Activated CD4-positive, alpha-beta T cell treated with anti-CD3 and anti-CD28 coated beads, Interleukin-2, amount 10 ng/mL, durations not matched to agents 7 days and 5 days (primary cell): Measurements from ENCODE around the gene CRHR2. TPM values are rescaled to one million over a fixed set of nuclear protein-coding genes. Genes with fewer than 3 reads are reported as not detected.

ENCODE experiments used
- CTCF ChIA-PET: fragments of 350-600 bp; sonication (Branson Sonifier 250); formaldehyde crosslinking; loops from one replicate; lab custom pipeline; 2021; ENCODE audit warnings: antibody characterized with exemption; lab: Charles Lee
- POLR2A ChIA-PET: fragments of 350-600 bp; sonication (Branson Sonifier 250); formaldehyde crosslinking; loops from one replicate; lab custom pipeline; 2021; ENCODE audit warnings: antibody characterized with exemption; lab: Charles Lee
- DNase-seq: peaks from one replicate; pipeline ENCODE4 v3.0.0-alpha.2; 2020
- H3K27ac Mint-ChIP-seq: one replicate; pipeline ENCODE4 v1.8.0; 2021; ENCODE audit warnings: mild to moderate bottlenecking, moderate library complexity, mixed read lengths
- H3K27me3 Mint-ChIP-seq: one replicate; pipeline ENCODE4 v1.8.0; 2021; ENCODE audit warnings: mixed read lengths
- H3K36me3 Mint-ChIP-seq: one replicate; pipeline ENCODE4 v1.8.0; 2021; ENCODE audit warnings: low read depth, mixed read lengths
- H3K4me1 Mint-ChIP-seq: one replicate; pipeline ENCODE4 v1.8.0; 2021; ENCODE audit warnings: mixed read lengths
- H3K4me3 Mint-ChIP-seq: one replicate; pipeline ENCODE4 v1.8.0; 2021; ENCODE audit warnings: mild to moderate bottlenecking, moderate library complexity, mixed read lengths
- H3K9me3 Mint-ChIP-seq: one replicate; pipeline ENCODE4 v1.8.0; 2021; ENCODE audit warnings: mixed read lengths
- total RNA-seq, 2 experiments: library from RNA; stranded (reverse); gene quantifications; one replicate each; pipeline ENCODE4 v1.2.3, GENCODE V29; 2021

CRHR2 gene
- total RNA-seq, 2 experiments from 2014 or later = not detected

- no peaks in the 10 kb centered on the region for H3K36me3 Mint-ChIP-seq
- no peak overlapping the region for H3K4me3 Mint-ChIP-seq
- H3K27me3 Mint-ChIP-seq = no peaks in the 10 kb centered on the region
- ChIA-PET CTCF (interaction anchor here (1.2 kb wide), 1 partner anchor 98 kb away, joined by 3 read pairs; no protein-coding TSS in a partner anchor), POLR2A (no interaction called here)
- DNase-seq = no peak
- no peak overlapping the region for H3K27ac Mint-ChIP-seq
- H3K4me1 Mint-ChIP-seq = no peaks in the 10 kb centered on the region
- no peaks in the 10 kb centered on the region for H3K9me3 Mint-ChIP-seq
Observed at GRCh38 chr7:30667172-30667571, 15.1 kb downstream of the CRHR2 start.

GRCh38 chr7:30665449-30665848 lies 16.8 kb downstream of the CRHR2 start:
- H3K4me3 Mint-ChIP-seq = no peak overlapping the region
- H3K4me1 Mint-ChIP-seq = no peaks in the 10 kb centered on the region
- POLR2A ChIA-PET = no interaction called here
- no peaks in the 10 kb centered on the region for H3K27me3 Mint-ChIP-seq
- no peaks in the 10 kb centered on the region for H3K36me3 Mint-ChIP-seq
- DNase-seq = no peak
- H3K27ac Mint-ChIP-seq = no peak overlapping the region
- no peaks in the 10 kb centered on the region for H3K9me3 Mint-ChIP-seq
- CTCF ChIA-PET = no interaction called here

GRCh38 chr7:30665043-30665442 lies 17.2 kb downstream of the CRHR2 start:
- Mint-ChIP-seq H3K36me3 (no peaks in the 10 kb centered on the region), H3K9me3 (no peaks in the 10 kb centered on the region), H3K27ac (no peak overlapping the region), H3K4me3 (no peak overlapping the region), H3K27me3 (no peaks in the 10 kb centered on the region), H3K4me1 (no peaks in the 10 kb centered on the region)
- ChIA-PET CTCF (no interaction called here), POLR2A (no interaction called here)
- no peak for DNase-seq

GRCh38 chr7:30664184-30664885 lies 17.9 kb downstream of the CRHR2 start:
- no peaks in the 10 kb centered on the region for H3K36me3 Mint-ChIP-seq
- H3K9me3 Mint-ChIP-seq = no peaks in the 10 kb centered on the region
- H3K4me3 Mint-ChIP-seq = no peak overlapping the region
- POLR2A ChIA-PET = no interaction called here
- CTCF ChIA-PET = interaction anchor here (1.6 kb wide), 1 partner anchor 10 kb away, joined by 7 read pairs; no protein-coding TSS in a partner anchor
- DNase-seq = no peak
- H3K27me3 Mint-ChIP-seq = no peaks in the 10 kb centered on the region
- H3K27ac Mint-ChIP-seq = no peak overlapping the region
- H3K4me1 Mint-ChIP-seq = no peaks in the 10 kb centered on the region

GRCh38 chr7:30663414-30663813 lies 18.8 kb downstream of the CRHR2 start:
- Mint-ChIP-seq H3K36me3 (no peaks in the 10 kb centered on the region), H3K27me3 (no peaks in the 10 kb centered on the region), H3K4me1 (no peaks in the 10 kb centered on the region), H3K9me3 (no peaks in the 10 kb centered on the region), H3K4me3 (no peak overlapping the region), H3K27ac (no peak overlapping the region)
- POLR2A ChIA-PET = no interaction called here
- no peak for DNase-seq
- CTCF ChIA-PET = interaction anchor here (1.2 to 1.6 kb wide), 2 partner anchors 9 to 14 kb away, joined by 3 to 7 read pairs; no protein-coding TSS in a partner anchor

GRCh38 chr7:30662431-30662939 lies 19.8 kb downstream of the CRHR2 start:
- H3K4me1 Mint-ChIP-seq = no peaks in the 10 kb centered on the region
- CTCF ChIA-PET = interaction anchor here (1.2 to 1.6 kb wide), 2 partner anchors 8 to 15 kb away, joined by 3 to 7 read pairs; no protein-coding TSS in a partner anchor
- H3K4me3 Mint-ChIP-seq = no peak overlapping the region
- H3K27me3 Mint-ChIP-seq = no peaks in the 10 kb centered on the region
- POLR2A ChIA-PET = no interaction called here
- H3K36me3 Mint-ChIP-seq = no peaks in the 10 kb centered on the region
- no peaks in the 10 kb centered on the region for H3K9me3 Mint-ChIP-seq
- H3K27ac Mint-ChIP-seq = no peak overlapping the region
- no peak for DNase-seq

- no peaks in the 10 kb centered on the region for H3K36me3 Mint-ChIP-seq
Observed at GRCh38 chr7:30661926-30662325, 20.3 kb downstream of the CRHR2 start.

GRCh38 chr7:30660331-30661255 lies 21.7 kb downstream of the CRHR2 start:
- CTCF ChIA-PET = interaction anchor here (1.2 to 1.3 kb wide), 2 partner anchors 10 to 14 kb away, joined by 3 read pairs; no protein-coding TSS in a partner anchor
- Mint-ChIP-seq H3K27me3 (no peaks in the 10 kb centered on the region), H3K27ac (no peak overlapping the region), H3K4me1 (no peaks in the 10 kb centered on the region), H3K9me3 (no peaks in the 10 kb centered on the region), H3K4me3 (no peak overlapping the region), H3K36me3 (no peaks in the 10 kb centered on the region)
- POLR2A ChIA-PET = no interaction called here
- no peak for DNase-seq

More at GRCh38 chr7:30661926-30662325, 20.3 kb downstream of the CRHR2 start:
- no peak for DNase-seq
- H3K27me3 Mint-ChIP-seq = no peaks in the 10 kb centered on the region
- ChIA-PET POLR2A (no interaction called here), CTCF (interaction anchor here (1.2 to 1.3 kb wide), 2 partner anchors 9 to 15 kb away, joined by 3 read pairs; no protein-coding TSS in a partner anchor)
- H3K27ac Mint-ChIP-seq = no peak overlapping the region
- H3K9me3 Mint-ChIP-seq = no peaks in the 10 kb centered on the region
- H3K4me1 Mint-ChIP-seq = no peaks in the 10 kb centered on the region
- no peak overlapping the region for H3K4me3 Mint-ChIP-seq

- no peaks in the 10 kb centered on the region for H3K9me3 Mint-ChIP-seq
- no peak for DNase-seq
- no peaks in the 10 kb centered on the region for H3K36me3 Mint-ChIP-seq
- ChIA-PET POLR2A (no interaction called here), CTCF (interaction anchor here (0.8 to 2.4 kb wide), 4 partner anchors 16 to 404 kb away, joined by 3 to 7 read pairs (median 4); partner anchors contain the start of gene CRHR2)
- H3K27ac Mint-ChIP-seq = no peak overlapping the region
- no peaks in the 10 kb centered on the region for H3K27me3 Mint-ChIP-seq
- H3K4me1 Mint-ChIP-seq = no peaks in the 10 kb centered on the region
- no peak overlapping the region for H3K4me3 Mint-ChIP-seq
Observed at GRCh38 chr7:30659312-30659711, 22.9 kb downstream of the CRHR2 start.

- Mint-ChIP-seq H3K27me3 (no peaks in the 10 kb centered on the region), H3K36me3 (no peaks in the 10 kb centered on the region), H3K4me3 (no peak overlapping the region), H3K9me3 (no peaks in the 10 kb centered on the region), H3K27ac (no peak overlapping the region), H3K4me1 (no peaks in the 10 kb centered on the region)
- ChIA-PET CTCF (interaction anchor here (0.8 to 2.4 kb wide), 5 partner anchors 15 to 403 kb away, joined by 3 to 7 read pairs (median 3); partner anchors contain the start of gene CRHR2), POLR2A (no interaction called here)
- no peak for DNase-seq
Observed at GRCh38 chr7:30658479-30659074, 23.7 kb downstream of the CRHR2 start.

GRCh38 chr7:30657131-30657530 lies 25.1 kb downstream of the CRHR2 start:
- no peaks in the 10 kb centered on the region for H3K36me3 Mint-ChIP-seq
- POLR2A ChIA-PET = no interaction called here
- H3K4me3 Mint-ChIP-seq = no peak overlapping the region
- no peaks in the 10 kb centered on the region for H3K4me1 Mint-ChIP-seq
- no peaks in the 10 kb centered on the region for H3K27me3 Mint-ChIP-seq
- DNase-seq = no peak
- no peaks in the 10 kb centered on the region for H3K9me3 Mint-ChIP-seq
- H3K27ac Mint-ChIP-seq = no peak overlapping the region
- CTCF ChIA-PET = no interaction called here
